HepG2 (cell line): ENCODE data around the gene TMEM233. TPM values are rescaled to one million over a fixed set of nuclear protein-coding genes. Genes with fewer than 3 reads are reported as not detected.

Experiments used
- AGO1 ChIP-seq: fragments of 200-400 bp; formaldehyde crosslinking; IDR thresholded peaks from 2 replicates; pipeline ENCODE4 v1.6.1; 2017; ENCODE audit warnings: mild to moderate bottlenecking, low read depth, low read length, moderate library complexity; ENCODE audit not compliant: poor library complexity, severe bottlenecking
- ARHGAP35 ChIP-seq: sonication (generic); formaldehyde crosslinking; IDR thresholded peaks from 2 replicates; pipeline ENCODE4 v1.9.0; 2022; ENCODE audit warnings: mild to moderate bottlenecking, inconsistent platforms, moderate library complexity, missing genetic modification reagents, borderline replicate concordance
- CBX5 ChIP-seq: sonication (generic); formaldehyde crosslinking; IDR thresholded peaks from 2 replicates; pipeline ENCODE4 v1.4.0; 2020; ENCODE audit warnings: missing genetic modification reagents, borderline replicate concordance
- ELF1 ChIP-seq: sonication (generic); formaldehyde crosslinking; IDR thresholded peaks from 2 replicates; pipeline ENCODE4 v1.4.0; 2020; ENCODE audit warnings: missing genetic modification reagents
- EZH2 ChIP-seq: conservative IDR thresholded peaks from 2 replicates; pipeline ENCODE4 v1.6.1; 2012; ENCODE audit warnings: mild to moderate bottlenecking, low read depth, low read length, moderate library complexity
- FOXM1 ChIP-seq: sonication (generic); formaldehyde crosslinking; IDR thresholded peaks from 2 replicates; pipeline ENCODE4 v1.5.0; 2020; ENCODE audit warnings: missing genetic modification reagents
- GATA4 ChIP-seq: sonication (generic); IDR thresholded peaks from 2 replicates; pipeline ENCODE4 v1.6.1; 2016; ENCODE audit warnings: antibody characterized with exemption, low read depth, borderline replicate concordance
- GATAD1 ChIP-seq: IDR thresholded peaks from 2 replicates; pipeline ENCODE4 v1.6.1; 2016; ENCODE audit warnings: missing genetic modification reagents, missing compliant biosample characterization
- MYNN ChIP-seq: sonication (generic); formaldehyde crosslinking; IDR thresholded peaks from 2 replicates; pipeline ENCODE4 v1.4.0; 2020; ENCODE audit warnings: mild to moderate bottlenecking, low read depth, missing genetic modification reagents
- RBFOX2 ChIP-seq: fragments of 200-400 bp; formaldehyde crosslinking; IDR thresholded peaks from 2 replicates; pipeline ENCODE4 v1.6.1; 2017; ENCODE audit warnings: low read depth, mild to moderate bottlenecking, low read length
- SAFB2 ChIP-seq: sonication (generic); formaldehyde crosslinking; IDR thresholded peaks from 2 replicates; pipeline ENCODE4 v1.5.1; 2020; ENCODE audit warnings: missing genetic modification reagents, low read depth, mild to moderate bottlenecking, borderline replicate concordance
- SOX5 ChIP-seq: IDR thresholded peaks from 2 replicates; pipeline ENCODE4 v1.6.1; 2016; ENCODE audit warnings: borderline replicate concordance
- SP1 ChIP-seq, 2 experiments: fragments of 450-650 bp in 1 of 2; sonication (generic) in 1 of 2; formaldehyde crosslinking in 1 of 2; IDR thresholded peaks; 2 replicates each; pipeline versions ENCODE4 v1.4.0 to v1.6.1; 2016 to 2020; ENCODE audit warnings: missing genetic modification reagents in 1 of 2
- ZNF20 ChIP-seq: sonication (generic); formaldehyde crosslinking; IDR thresholded peaks from 2 replicates; pipeline ENCODE4 v1.4.0; 2020; ENCODE audit warnings: mild to moderate bottlenecking, moderate library complexity, missing genetic modification reagents
- ZNF44 ChIP-seq: sonication (generic); formaldehyde crosslinking; IDR thresholded peaks from 2 replicates; pipeline ENCODE4 v1.5.1; 2020; ENCODE audit warnings: mild to moderate bottlenecking, missing genetic modification reagents
- polyA plus RNA-seq, 8 experiments: library from polyadenylated mRNA; depleted of rRNA in 3 of 8; stranded (reverse) in 7 of 8; unstranded in 1 of 8; fragments of >200 nt; fragmentation: Illumina TruSeq in 4 of 8; extraction: Trizol in 4 of 8; gene quantifications; 2 replicates each; pipeline versions ENCODE4 v1.2.1 to v1.2.3, GENCODE V29; 2011 to 2016; ENCODE audit warnings: low read depth in 4 of 8, missing spikeins in 1 of 8, mixed read lengths in 1 of 8; ENCODE audit not compliant: insufficient read depth in 1 of 8
- total RNA-seq, 5 experiments: library from RNA; depleted of rRNA; stranded (reverse); fragments of >200 nt; fragmentation: Illumina TruSeq; extraction: Trizol; gene quantifications; 2 replicates each; pipeline ENCODE4 v1.2.3, GENCODE V29; 2016; ENCODE audit warnings: low read depth in 1 of 5
- TF ChIP-seq, protein P1 (sequence below): sonication (generic); formaldehyde crosslinking; IDR thresholded peaks from 2 replicates; pipeline ENCODE4 v1.8.1; 2023; ENCODE audit warnings: missing genetic modification reagents, mild to moderate bottlenecking, borderline replicate concordance
- TF ChIP-seq, protein P2 (sequence below): sonication (generic); formaldehyde crosslinking; IDR thresholded peaks from 2 replicates; pipeline ENCODE4 v1.5.1; 2020; ENCODE audit warnings: missing genetic modification reagents, mild to moderate bottlenecking, borderline replicate concordance
- TF ChIP-seq, protein P3 (sequence below): sonication (generic); formaldehyde crosslinking; conservative IDR thresholded peaks from 2 replicates; pipeline ENCODE4 v1.8.1; 2023; ENCODE audit warnings: missing genetic modification reagents
- TF ChIP-seq, protein P4 (sequence below): sonication (generic); formaldehyde crosslinking; IDR thresholded peaks from 2 replicates; pipeline ENCODE4 v1.4.0; 2020; ENCODE audit warnings: mild to moderate bottlenecking, missing genetic modification reagents, borderline replicate concordance
- TF ChIP-seq, protein P5 (sequence below): IDR thresholded peaks from 2 replicates; pipeline ENCODE4 v1.6.1; 2016; ENCODE audit warnings: low read depth

TMEM233 gene
- total and polyA plus RNA-seq, 2 of the 13 experiments (the other 11 are each of a cell fraction or from before 2014, with no cell fraction given): 0.03 TPM; not detected in 1

DNA sequence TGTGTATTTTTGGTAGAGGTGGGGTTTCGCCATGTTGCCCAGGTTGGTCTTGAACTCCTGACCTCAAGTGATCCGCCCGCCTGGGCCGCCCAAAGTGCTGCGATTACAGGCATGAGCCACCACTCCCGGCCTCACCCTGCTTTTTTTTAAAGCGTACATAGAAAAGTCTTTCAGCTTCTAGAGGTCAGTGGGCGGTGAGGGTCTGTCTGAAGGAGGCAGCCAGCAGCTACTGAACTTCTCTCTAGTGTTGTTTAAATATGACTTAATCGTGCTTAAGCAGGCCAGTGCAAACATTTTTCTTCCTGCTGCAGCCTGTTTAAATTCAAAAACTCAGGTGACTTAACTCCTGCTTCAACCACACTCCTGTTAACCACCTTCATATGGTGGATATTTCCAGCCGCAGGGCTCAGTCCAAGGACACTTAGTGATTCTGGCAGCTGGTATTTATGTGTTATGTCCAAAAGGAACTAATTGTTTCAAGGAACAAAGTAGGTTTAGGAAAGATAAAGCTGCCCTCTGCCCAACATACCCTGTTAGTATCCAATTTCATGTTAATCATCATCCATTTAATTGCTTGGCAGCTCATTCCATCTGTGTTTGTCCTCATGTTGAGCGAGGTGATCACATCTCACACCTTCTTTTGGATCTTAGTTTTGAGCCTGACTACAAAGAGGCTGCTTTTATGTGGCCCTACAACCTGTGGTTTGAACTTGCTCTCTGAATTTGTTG is 76.3 kb downstream of the TMEM233 start (continued):
- TF ChIP-seq AGO1 (no peak), CBX5 (CRISPR knock-in tag) (no peak), ARHGAP35 (no peak), SAFB2 (CRISPR knock-in tag) (no peak), MYNN (CRISPR knock-in tag) (no peak), FOXM1 (CRISPR knock-in tag) (no peak), RBFOX2 (peak; percentile 36; the same call in 1 of the 2 replicates), SOX5 (CRISPR knock-in tag) (peak; percentile 79), SP1 (IDR thresholded peaks at IDR 0.05) (no peak), SP1 (CRISPR knock-in tag; IDR thresholded peaks at IDR 0.05) (no peak), ZNF20 (CRISPR knock-in tag) (no peak), GATAD1 (CRISPR knock-in tag) (no peak), GATA4 (no peak), ELF1 (CRISPR knock-in tag) (no peak), ZNF44 (CRISPR knock-in tag) (no peak), EZH2 (no peak)
- TF ChIP-seq, protein P1, sequence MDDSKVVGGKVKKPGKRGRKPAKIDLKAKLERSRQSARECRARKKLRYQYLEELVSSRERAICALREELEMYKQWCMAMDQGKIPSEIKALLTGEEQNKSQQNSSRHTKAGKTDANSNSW: no peak
- TF ChIP-seq, protein P2, sequence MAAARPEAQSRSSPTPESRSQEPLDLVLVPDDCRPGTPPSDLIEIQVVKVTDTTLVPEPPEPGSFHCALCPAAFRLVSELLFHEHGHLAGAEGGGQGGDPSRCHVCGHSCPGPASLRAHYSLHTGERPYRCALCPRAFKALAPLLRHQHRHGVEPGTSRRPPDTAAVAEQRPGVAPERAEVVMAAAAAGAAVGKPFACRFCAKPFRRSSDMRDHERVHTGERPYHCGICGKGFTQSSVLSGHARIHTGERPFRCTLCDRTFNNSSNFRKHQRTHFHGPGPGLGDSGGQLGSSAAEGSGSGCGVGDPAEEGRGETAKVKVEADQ (CRISPR knock-in tag): no peak
- TF ChIP-seq, protein P3, sequence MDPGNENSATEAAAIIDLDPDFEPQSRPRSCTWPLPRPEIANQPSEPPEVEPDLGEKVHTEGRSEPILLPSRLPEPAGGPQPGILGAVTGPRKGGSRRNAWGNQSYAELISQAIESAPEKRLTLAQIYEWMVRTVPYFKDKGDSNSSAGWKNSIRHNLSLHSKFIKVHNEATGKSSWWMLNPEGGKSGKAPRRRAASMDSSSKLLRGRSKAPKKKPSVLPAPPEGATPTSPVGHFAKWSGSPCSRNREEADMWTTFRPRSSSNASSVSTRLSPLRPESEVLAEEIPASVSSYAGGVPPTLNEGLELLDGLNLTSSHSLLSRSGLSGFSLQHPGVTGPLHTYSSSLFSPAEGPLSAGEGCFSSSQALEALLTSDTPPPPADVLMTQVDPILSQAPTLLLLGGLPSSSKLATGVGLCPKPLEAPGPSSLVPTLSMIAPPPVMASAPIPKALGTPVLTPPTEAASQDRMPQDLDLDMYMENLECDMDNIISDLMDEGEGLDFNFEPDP (CRISPR knock-in tag): no peak
- TF ChIP-seq, protein P4, sequence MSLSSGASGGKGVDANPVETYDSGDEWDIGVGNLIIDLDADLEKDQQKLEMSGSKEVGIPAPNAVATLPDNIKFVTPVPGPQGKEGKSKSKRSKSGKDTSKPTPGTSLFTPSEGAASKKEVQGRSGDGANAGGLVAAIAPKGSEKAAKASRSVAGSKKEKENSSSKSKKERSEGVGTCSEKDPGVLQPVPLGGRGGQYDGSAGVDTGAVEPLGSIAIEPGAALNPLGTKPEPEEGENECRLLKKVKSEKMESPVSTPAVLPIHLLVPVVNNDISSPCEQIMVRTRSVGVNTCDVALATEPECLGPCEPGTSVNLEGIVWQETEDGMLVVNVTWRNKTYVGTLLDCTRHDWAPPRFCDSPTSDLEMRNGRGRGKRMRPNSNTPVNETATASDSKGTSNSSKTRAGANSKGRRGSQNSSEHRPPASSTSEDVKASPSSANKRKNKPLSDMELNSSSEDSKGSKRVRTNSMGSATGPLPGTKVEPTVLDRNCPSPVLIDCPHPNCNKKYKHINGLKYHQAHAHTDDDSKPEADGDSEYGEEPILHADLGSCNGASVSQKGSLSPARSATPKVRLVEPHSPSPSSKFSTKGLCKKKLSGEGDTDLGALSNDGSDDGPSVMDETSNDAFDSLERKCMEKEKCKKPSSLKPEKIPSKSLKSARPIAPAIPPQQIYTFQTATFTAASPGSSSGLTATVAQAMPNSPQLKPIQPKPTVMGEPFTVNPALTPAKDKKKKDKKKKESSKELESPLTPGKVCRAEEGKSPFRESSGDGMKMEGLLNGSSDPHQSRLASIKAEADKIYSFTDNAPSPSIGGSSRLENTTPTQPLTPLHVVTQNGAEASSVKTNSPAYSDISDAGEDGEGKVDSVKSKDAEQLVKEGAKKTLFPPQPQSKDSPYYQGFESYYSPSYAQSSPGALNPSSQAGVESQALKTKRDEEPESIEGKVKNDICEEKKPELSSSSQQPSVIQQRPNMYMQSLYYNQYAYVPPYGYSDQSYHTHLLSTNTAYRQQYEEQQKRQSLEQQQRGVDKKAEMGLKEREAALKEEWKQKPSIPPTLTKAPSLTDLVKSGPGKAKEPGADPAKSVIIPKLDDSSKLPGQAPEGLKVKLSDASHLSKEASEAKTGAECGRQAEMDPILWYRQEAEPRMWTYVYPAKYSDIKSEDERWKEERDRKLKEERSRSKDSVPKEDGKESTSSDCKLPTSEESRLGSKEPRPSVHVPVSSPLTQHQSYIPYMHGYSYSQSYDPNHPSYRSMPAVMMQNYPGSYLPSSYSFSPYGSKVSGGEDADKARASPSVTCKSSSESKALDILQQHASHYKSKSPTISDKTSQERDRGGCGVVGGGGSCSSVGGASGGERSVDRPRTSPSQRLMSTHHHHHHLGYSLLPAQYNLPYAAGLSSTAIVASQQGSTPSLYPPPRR (CRISPR knock-in tag): peak; percentile 53; the same call in 1 of the 2 replicates
- TF ChIP-seq, protein P5, sequence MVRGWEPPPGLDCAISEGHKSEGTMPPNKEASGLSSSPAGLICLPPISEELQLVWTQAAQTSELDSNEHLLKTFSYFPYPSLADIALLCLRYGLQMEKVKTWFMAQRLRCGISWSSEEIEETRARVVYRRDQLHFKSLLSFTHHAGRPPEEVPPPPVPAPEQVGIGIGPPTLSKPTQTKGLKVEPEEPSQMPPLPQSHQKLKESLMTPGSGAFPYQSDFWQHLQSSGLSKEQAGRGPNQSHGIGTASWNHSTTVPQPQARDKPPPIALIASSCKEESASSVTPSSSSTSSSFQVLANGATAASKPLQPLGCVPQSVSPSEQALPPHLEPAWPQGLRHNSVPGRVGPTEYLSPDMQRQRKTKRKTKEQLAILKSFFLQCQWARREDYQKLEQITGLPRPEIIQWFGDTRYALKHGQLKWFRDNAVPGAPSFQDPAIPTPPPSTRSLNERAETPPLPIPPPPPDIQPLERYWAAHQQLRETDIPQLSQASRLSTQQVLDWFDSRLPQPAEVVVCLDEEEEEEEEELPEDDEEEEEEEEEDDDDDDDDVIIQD: no peak
